Measurements from ENCODE around the gene ATP2B2. TPM values are rescaled to one million over a fixed set of nuclear protein-coding genes. Genes with fewer than 3 reads are reported as not detected.

The ATP2B2 gene
- polyA plus RNA-seq, 2 of the 4 experiments (the other 2 are of a cell fraction) = 0.03 to 0.04 TPM

GRCh38 chr3:10378742-10379141 is 126.6 kb downstream of the ATP2B2 start (continued):
- TF ChIP-seq, protein P1, sequence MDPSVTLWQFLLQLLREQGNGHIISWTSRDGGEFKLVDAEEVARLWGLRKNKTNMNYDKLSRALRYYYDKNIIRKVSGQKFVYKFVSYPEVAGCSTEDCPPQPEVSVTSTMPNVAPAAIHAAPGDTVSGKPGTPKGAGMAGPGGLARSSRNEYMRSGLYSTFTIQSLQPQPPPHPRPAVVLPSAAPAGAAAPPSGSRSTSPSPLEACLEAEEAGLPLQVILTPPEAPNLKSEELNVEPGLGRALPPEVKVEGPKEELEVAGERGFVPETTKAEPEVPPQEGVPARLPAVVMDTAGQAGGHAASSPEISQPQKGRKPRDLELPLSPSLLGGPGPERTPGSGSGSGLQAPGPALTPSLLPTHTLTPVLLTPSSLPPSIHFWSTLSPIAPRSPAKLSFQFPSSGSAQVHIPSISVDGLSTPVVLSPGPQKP (IDR thresholded peaks at IDR 0.05; ENCODE audit: low read depth, low read length) = no peak
- TF ChIP-seq HOXB13 (CRISPR knock-in tag; IDR thresholded peaks at IDR 0.05; ENCODE audit: low read depth) = no peak

DNA sequence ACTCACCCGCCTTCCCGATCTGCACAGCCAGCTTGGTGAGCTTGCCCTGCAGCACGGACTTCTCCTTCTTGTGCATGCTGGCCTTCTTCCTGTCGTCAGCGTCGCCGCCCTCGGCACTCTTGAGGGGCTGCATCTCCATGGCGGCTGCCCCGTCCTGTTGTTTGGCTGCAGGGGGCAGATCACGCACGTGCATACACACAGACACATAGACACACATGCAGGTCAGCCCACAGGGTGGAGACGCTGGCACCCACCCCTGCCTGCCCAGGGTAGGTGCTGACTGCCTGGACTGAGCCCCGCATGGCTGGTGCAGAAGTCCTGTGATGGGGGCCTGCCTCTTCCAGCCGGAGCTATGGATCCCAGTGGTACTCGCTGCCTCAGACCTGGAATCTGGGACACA is 127.1 kb downstream of the ATP2B2 start:
- no peak overlapping the region for H3K27ac ChIP-seq
- POLR2A ChIA-PET = no interaction called here
- DNase-seq (ENCODE audit: low read depth in 1 of 2, low spot score in 1 of 2) (no peak), ATAC-seq (peak in 1 of 2 experiments; percentile 37; a peak in 2 of 6 replicates), FAIRE-seq (no peak)
- no peak overlapping the region for H3K4me2 ChIP-seq
- CTCF ChIA-PET = interaction anchor here (1.7 to 4.5 kb wide), 2 partner anchors 11 to 34 kb away, joined by 4 to 19 read pairs; no protein-coding TSS in a partner anchor
- H3K4me3 ChIP-seq = no peak overlapping the region
- TF ChIP-seq CBX8 (IDR thresholded peaks at IDR 0.05) = no peak
- no peak for TF ChIP-seq EHF (CRISPR knock-in tag; IDR thresholded peaks at IDR 0.05)
- no peak for TF ChIP-seq HOXB13 (CRISPR knock-in tag; IDR thresholded peaks at IDR 0.05; ENCODE audit: low read depth)
- no peak for TF ChIP-seq TFCP2L1 (CRISPR knock-in tag; IDR thresholded peaks at IDR 0.05)
- no peak for TF ChIP-seq ESRRA (IDR thresholded peaks at IDR 0.05; ENCODE audit: borderline replicate concordance, low read length)
- no peak for TF ChIP-seq HDAC2 (IDR thresholded peaks at IDR 0.05)
- no peak for TF ChIP-seq KDM1A (IDR thresholded peaks at IDR 0.05; ENCODE audit: low read depth)
- TF ChIP-seq HOXB5 (CRISPR knock-in tag; IDR thresholded peaks at IDR 0.05) = no peak
- no peak for TF ChIP-seq RFX5 (IDR thresholded peaks at IDR 0.05)
- TF ChIP-seq SREBF2 (IDR thresholded peaks at IDR 0.05) = no peak
- TF ChIP-seq JUNB (IDR thresholded peaks at IDR 0.05) = no peak
- no peak for TF ChIP-seq ZFP36 (IDR thresholded peaks at IDR 0.05; ENCODE audit: borderline replicate concordance, partially characterized antibody)
- H3K4me1 ChIP-seq = peaks cover 5% of the 10 kb centered on the region; the same call in 1 of the 3 replicates
- 75% methylated on average over 13 of the region's 16 CpGs for WGBS (ENCODE audit: missing lambda C conversion rate)
- no peaks in the 10 kb centered on the region for H3K9me3 ChIP-seq

GRCh38 chr3:10377148-10377725 is 128.1 kb downstream of the ATP2B2 start:
- ChIA-PET CTCF (interaction anchor here (1.7 to 4.5 kb wide), 3 partner anchors 10 to 362 kb away, joined by 4 to 19 read pairs (median 7); no protein-coding TSS in a partner anchor), POLR2A (no interaction called here)
- TF ChIP-seq SMC3 (IDR thresholded peaks at IDR 0.05) (no peak), KDM1A (IDR thresholded peaks at IDR 0.05; ENCODE audit: low read depth) (no peak)
- ATAC-seq (no peak), FAIRE-seq (no peak), DNase-seq (ENCODE audit: low read depth in 1 of 2, low spot score in 1 of 2) (no peak)
- H3K4me2 ChIP-seq = no peak overlapping the region
- H3K27ac ChIP-seq = no peak overlapping the region
- WGBS (ENCODE audit: missing lambda C conversion rate) = 55% methylated on average over 14 of the region's 16 CpGs
- H3K4me3 ChIP-seq = no peak overlapping the region
- H3K9me3 ChIP-seq = no peaks in the 10 kb centered on the region
- peaks cover 5% of the 10 kb centered on the region; the same call in 1 of the 3 replicates for H3K4me1 ChIP-seq

DNA sequence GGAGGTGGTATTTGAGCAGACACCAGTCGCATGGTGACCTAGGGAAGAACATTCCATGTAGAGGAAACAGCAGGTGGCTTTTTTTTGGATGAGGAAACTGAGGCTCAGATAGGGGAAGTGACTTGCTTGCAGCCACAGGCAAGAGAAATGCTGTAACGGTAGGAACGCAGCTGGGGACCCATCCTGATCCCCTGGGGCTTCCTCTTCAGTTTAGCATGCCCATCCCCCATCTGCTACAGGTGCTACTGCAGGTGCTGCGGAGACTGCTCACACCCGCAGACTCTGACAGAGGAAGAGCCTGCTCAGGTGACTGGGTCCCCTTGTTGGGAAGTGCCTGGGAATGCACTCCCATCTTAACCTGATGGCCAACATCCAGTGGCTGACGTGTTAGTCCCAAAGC is 129.0 kb downstream of the ATP2B2 start:
- no peak for ATAC-seq
- no peak for FAIRE-seq
- CTCF ChIA-PET = interaction anchor here (2.0 to 3.2 kb wide), 2 partner anchors 32 to 362 kb away, joined by 7 to 17 read pairs; no protein-coding TSS in a partner anchor
- 50% methylated on average over 6 of the region's 6 CpGs for whole genome bisulfite sequencing (ENCODE audit: missing lambda C conversion rate)
- TF ChIP-seq E2F6 (IDR thresholded peaks at IDR 0.05; ENCODE audit: borderline replicate concordance, low read depth) = no peak
- DNase-seq (ENCODE audit: low read depth in 1 of 2, low spot score in 1 of 2) = no peak
- H3K27ac ChIP-seq = no peak overlapping the region
- no peaks in the 10 kb centered on the region for H3K9me3 ChIP-seq
- POLR2A ChIA-PET = no interaction called here
- H3K4me3 ChIP-seq = no peak overlapping the region
- H3K4me1 ChIP-seq = peaks cover 5% of the 10 kb centered on the region; the same call in 1 of the 3 replicates
- no peak overlapping the region for H3K4me2 ChIP-seq

GRCh38 chr3:10375296-10376053 is 129.9 kb downstream of the ATP2B2 start:
- ChIA-PET CTCF (interaction anchor here (0.7 to 3.2 kb wide), 5 partner anchors 9 to 363 kb away, joined by 3 to 17 read pairs (median 4); no protein-coding TSS in a partner anchor), POLR2A (no interaction called here)
- Histone ChIP-seq H3K9me3 (no peaks in the 10 kb centered on the region), H3K4me3 (no peak overlapping the region), H3K4me1 (peaks cover 5% of the 10 kb centered on the region; the same call in 1 of the 3 replicates), H3K27ac (no peak overlapping the region), H3K4me2 (no peak overlapping the region)
- 70% methylated on average over 21 of the region's 23 CpGs for WGBS (ENCODE audit: missing lambda C conversion rate)
- DNase-seq (ENCODE audit: low read depth in 1 of 2, low spot score in 1 of 2) = no peak
- no peak for FAIRE-seq
- ATAC-seq = no peak
- TF ChIP-seq TP53 (CRISPR knock-in tag; IDR thresholded peaks at IDR 0.05) = no peak
- TF ChIP-seq RFX5 (IDR thresholded peaks at IDR 0.05) = no peak
- TF ChIP-seq HOXA7 (CRISPR knock-in tag; IDR thresholded peaks at IDR 0.05) = no peak
- no peak for TF ChIP-seq FOXS1 (CRISPR knock-in tag; IDR thresholded peaks at IDR 0.05)
- TF ChIP-seq POLR2A (IDR thresholded peaks at IDR 0.05; ENCODE audit: low read length) = no peak
- TF ChIP-seq, protein P2, sequence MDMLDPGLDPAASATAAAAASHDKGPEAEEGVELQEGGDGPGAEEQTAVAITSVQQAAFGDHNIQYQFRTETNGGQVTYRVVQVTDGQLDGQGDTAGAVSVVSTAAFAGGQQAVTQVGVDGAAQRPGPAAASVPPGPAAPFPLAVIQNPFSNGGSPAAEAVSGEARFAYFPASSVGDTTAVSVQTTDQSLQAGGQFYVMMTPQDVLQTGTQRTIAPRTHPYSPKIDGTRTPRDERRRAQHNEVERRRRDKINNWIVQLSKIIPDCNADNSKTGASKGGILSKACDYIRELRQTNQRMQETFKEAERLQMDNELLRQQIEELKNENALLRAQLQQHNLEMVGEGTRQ (IDR thresholded peaks at IDR 0.05) = no peak
- no peak for TF ChIP-seq EHF (CRISPR knock-in tag; IDR thresholded peaks at IDR 0.05)
- TF ChIP-seq NPAS2 (CRISPR knock-in tag; IDR thresholded peaks at IDR 0.05; ENCODE audit: borderline replicate concordance) = no peak
- no peak for TF ChIP-seq HOXB13 (CRISPR knock-in tag; IDR thresholded peaks at IDR 0.05; ENCODE audit: low read depth)
- TF ChIP-seq JUN (IDR thresholded peaks at IDR 0.05) = no peak
- no peak for TF ChIP-seq NFE2L2 (conservative IDR thresholded peaks at IDR 0.05; ENCODE audit: low read length)
- TF ChIP-seq CBX2 (IDR thresholded peaks at IDR 0.05; ENCODE audit: borderline replicate concordance, low read depth) = no peak
- no peak for TF ChIP-seq RARB (CRISPR knock-in tag; IDR thresholded peaks at IDR 0.05)
- TF ChIP-seq NR3C1 (IDR thresholded peaks at IDR 0.05) = no peak
- no peak for TF ChIP-seq KDM5A (IDR thresholded peaks at IDR 0.05)
- no peak for TF ChIP-seq BHLHE40 (IDR thresholded peaks at IDR 0.05; ENCODE audit: low read depth, low read length)
- TF ChIP-seq HOXB5 (CRISPR knock-in tag; IDR thresholded peaks at IDR 0.05) = no peak
- TF ChIP-seq SMC3 (IDR thresholded peaks at IDR 0.05) = no peak
